H1 (cell line): ENCODE data around the gene NAA50. TPM values are rescaled to one million over a fixed set of nuclear protein-coding genes. Genes with fewer than 3 reads are reported as not detected.

Source experiments
- CTCF ChIA-PET: fragments of 300-600 bp; sonication (Branson Sonifier 250); formaldehyde crosslinking; loops from one replicate; lab custom pipeline; 2021; ENCODE audit not compliant: partially characterized antibody; lab: Charles Lee
- POLR2A ChIA-PET: fragments of 300-600 bp; sonication (Branson Sonifier 250); formaldehyde crosslinking; loops from one replicate; lab custom pipeline; 2021; ENCODE audit warnings: inconsistent platforms; ENCODE audit not compliant: partially characterized antibody; lab: Charles Lee
- DNase-seq, 2 experiments: peaks; one replicate each; pipeline versions ENCODE4 v3.0.0 to v3.0.0-alpha.2; 2010 to 2022; ENCODE audit warnings: low spot score in 2 of 2, low read depth in 1 of 2, mixed read lengths in 1 of 2
- FAIRE-seq: peaks from 2 replicates; lab custom pipeline; 2011; peaks lifted over from hg19 to GRCh38; lab: Jason Lieb, UNC
- H2AFZ ChIP-seq: 2 replicates; pipeline ENCODE4 v1.8.1; 2012; ENCODE audit warnings: low read length, inconsistent platforms
- H2AK5ac ChIP-seq: 2 replicates; pipeline ENCODE4 v1.6.1; 2013; ENCODE audit warnings: low read depth, low read length
- H2BK120ac ChIP-seq: replicated peaks from 2 replicates; pipeline ENCODE3; 2013; ENCODE audit warnings: low read depth, low read length, inconsistent platforms
- H2BK12ac ChIP-seq: 2 replicates; pipeline ENCODE4 v1.6.1; 2013; ENCODE audit warnings: low read depth, low read length
- H2BK15ac ChIP-seq: 2 replicates; pipeline ENCODE4 v1.6.1; 2013; ENCODE audit warnings: low read length
- H2BK20ac ChIP-seq: 2 replicates; pipeline ENCODE4 v1.6.1; 2013; ENCODE audit warnings: low read length
- H2BK5ac ChIP-seq: 2 replicates; pipeline ENCODE4 v1.6.1; 2013; ENCODE audit warnings: low read depth, low read length
- H3K14ac ChIP-seq: 2 replicates; pipeline ENCODE4 v1.6.1; 2013; ENCODE audit warnings: inconsistent platforms; ENCODE audit not compliant: insufficient read length
- H3K18ac ChIP-seq: 2 replicates; pipeline ENCODE4 v1.6.1; 2013; ENCODE audit warnings: low read length; ENCODE audit errors: extremely low read depth
- H3K23ac ChIP-seq: 2 replicates; pipeline ENCODE4 v1.6.1; 2013; ENCODE audit warnings: inconsistent platforms; ENCODE audit not compliant: insufficient read length
- H3K23me2 ChIP-seq: 2 replicates; pipeline ENCODE4 v1.6.1; 2013; ENCODE audit warnings: low read depth, low read length
- H3K27ac ChIP-seq: 2 replicates; pipeline ENCODE4 v1.6.1; 2011; ENCODE audit warnings: low read depth, low read length, inconsistent platforms
- H3K27me3 ChIP-seq, 4 experiments: replicated peaks in 1 of 4; 1 replicate in 1 of 4; 2 replicates in 3 of 4; pipeline versions ENCODE4 v1.6.1 to v1.8.1; 2011 to 2013; ENCODE audit warnings: low read length in 3 of 4, mild to moderate bottlenecking in 3 of 4, inconsistent platforms in 2 of 4, mixed read lengths in 2 of 4, moderate library complexity in 1 of 4; ENCODE audit not compliant: control insufficient read depth in 3 of 4, insufficient read depth in 3 of 4; ENCODE audit errors: extremely low read depth in 1 of 4
- H3K36me3 ChIP-seq, 4 experiments: 2 replicates each; pipeline versions ENCODE4 v1.6.1 to v1.8.1; 2011 to 2013; ENCODE audit warnings: mild to moderate bottlenecking in 4 of 4, low read length in 3 of 4, moderate library complexity in 2 of 4, control low read depth in 1 of 4, inconsistent platforms in 1 of 4; ENCODE audit not compliant: insufficient read depth in 4 of 4, control insufficient read depth in 2 of 4
- H3K4ac ChIP-seq: replicated peaks from 2 replicates; pipeline ENCODE3; 2013; ENCODE audit warnings: low read length, low read depth, mixed read lengths, inconsistent platforms; ENCODE audit not compliant: insufficient read length
- H3K4me1 ChIP-seq, 4 experiments: replicated peaks in 1 of 4; 1 replicate in 1 of 4; 2 replicates in 3 of 4; pipeline versions ENCODE4 v1.6.1 to v1.8.1; 2011 to 2013; ENCODE audit warnings: low read length in 3 of 4, inconsistent platforms in 2 of 4, mixed read lengths in 1 of 4; ENCODE audit not compliant: insufficient read depth in 4 of 4, control insufficient read depth in 3 of 4
- H3K4me2 ChIP-seq, 2 experiments: 2 replicates each; pipeline versions ENCODE4 v1.6.1 to v1.8.1; 2011 to 2013; ENCODE audit warnings: low read depth in 2 of 2, low read length in 2 of 2, control low read depth in 1 of 2, inconsistent platforms in 1 of 2, mild to moderate bottlenecking in 1 of 2; ENCODE audit not compliant: insufficient read depth in 1 of 2
- H3K4me3 ChIP-seq, 4 experiments: fragments of 200-600, 300-600 bp in 1 of 4; sonication (generic), shearing (Covaris generic), sonication (Bioruptor Twin) in 1 of 4; 2 replicates each; pipeline versions ENCODE4 v1.5.1 to v1.8.1; 2011 to 2016; ENCODE audit warnings: low read length in 4 of 4, low read depth in 3 of 4, control low read depth in 2 of 4, inconsistent platforms in 2 of 4, mild to moderate bottlenecking in 2 of 4, mixed read lengths in 1 of 4, moderate library complexity in 1 of 4; ENCODE audit not compliant: insufficient read depth in 2 of 4; ENCODE audit errors: extremely low read depth in 1 of 4
- H3K56ac ChIP-seq: replicated peaks from 2 replicates; pipeline ENCODE3; 2013; ENCODE audit warnings: low read depth, mild to moderate bottlenecking, mixed read lengths, low read length, inconsistent platforms; ENCODE audit not compliant: insufficient read length
- H3K79me1 ChIP-seq: 2 replicates; pipeline ENCODE4 v1.6.1; 2013; ENCODE audit warnings: low read depth, low read length, control low read depth
- H3K79me2 ChIP-seq, 2 experiments: 2 replicates each; pipeline versions ENCODE4 v1.6.1 to v1.8.1; 2012 to 2013; ENCODE audit warnings: low read length in 2 of 2, mild to moderate bottlenecking in 2 of 2, inconsistent platforms in 1 of 2; ENCODE audit not compliant: insufficient read depth in 2 of 2, control insufficient read depth in 1 of 2
- H3K9ac ChIP-seq, 4 experiments: replicated peaks in 1 of 4; 1 replicate in 1 of 4; 2 replicates in 3 of 4; pipeline versions ENCODE4 v1.6.1 to v1.8.1; 2011 to 2013; ENCODE audit warnings: low read depth in 3 of 4, low read length in 3 of 4, control low read depth in 2 of 4, mild to moderate bottlenecking in 2 of 4, moderate library complexity in 2 of 4, inconsistent platforms in 1 of 4; ENCODE audit errors: extremely low read depth in 1 of 4
- H3K9me3 ChIP-seq, 2 experiments: 2 replicates each; pipeline versions ENCODE4 v1.6.1 to v1.8.1; 2012 to 2013; ENCODE audit warnings: mild to moderate bottlenecking in 2 of 2, moderate library complexity in 2 of 2, control low read depth in 1 of 2, inconsistent platforms in 1 of 2, low read depth in 1 of 2, low read length in 1 of 2, mixed read lengths in 1 of 2; ENCODE audit not compliant: insufficient read depth in 2 of 2
- H4K20me1 ChIP-seq, 2 experiments: replicated peaks in 1 of 2; 2 replicates each; pipeline versions ENCODE3 to v1.8.1; 2011 to 2013; ENCODE audit warnings: inconsistent platforms in 2 of 2, low read length in 2 of 2, mild to moderate bottlenecking in 1 of 2; ENCODE audit not compliant: insufficient read depth in 2 of 2, control insufficient read depth in 1 of 2
- H4K5ac ChIP-seq: 2 replicates; pipeline ENCODE4 v1.6.1; 2013; ENCODE audit warnings: low read length, low read depth, mixed read lengths, inconsistent platforms; ENCODE audit not compliant: insufficient read length
- H4K8ac ChIP-seq: 2 replicates; pipeline ENCODE4 v1.8.0; 2013; ENCODE audit warnings: mild to moderate bottlenecking, moderate library complexity, low read length, inconsistent platforms; ENCODE audit not compliant: insufficient read depth; ENCODE audit errors: extremely low read depth
- H4K91ac ChIP-seq: replicated peaks from 2 replicates; pipeline ENCODE3; 2013; ENCODE audit warnings: low read length, mixed read lengths, inconsistent platforms; ENCODE audit not compliant: insufficient read length
- BACH1 ChIP-seq: IDR thresholded peaks from 2 replicates; pipeline ENCODE4 v1.6.1; 2012; ENCODE audit warnings: low read length, improper control_type of control experiment
- CBX8 ChIP-seq: fragments of 300-800, 300-1000 bp; sonication (generic); IDR thresholded peaks from 2 replicates; pipeline ENCODE4 v1.7.1; 2016; ENCODE audit warnings: low read depth, low read length, borderline replicate concordance
- HDAC6 ChIP-seq: IDR thresholded peaks from one replicate; pipeline ENCODE4 v1.7.1; 2012; ENCODE audit warnings: low read depth, mild to moderate bottlenecking, inconsistent platforms, low read length, moderate library complexity
- KDM5A ChIP-seq: fragments of 200-600 bp; IDR thresholded peaks from 2 replicates; pipeline ENCODE4 v1.7.1; 2012; ENCODE audit warnings: mild to moderate bottlenecking, low read length, inconsistent platforms, mixed read lengths
- PHF8 ChIP-seq: fragments of 200-600 bp; sonication (generic); conservative IDR thresholded peaks from 2 replicates; pipeline ENCODE4 v1.7.1; 2012; ENCODE audit warnings: low read depth, mild to moderate bottlenecking, inconsistent platforms, low read length, moderate library complexity
- SIRT6 ChIP-seq: IDR thresholded peaks from one replicate; pipeline ENCODE4 v1.7.1; 2012; ENCODE audit warnings: low read length, inconsistent platforms
- SP1 ChIP-seq: IDR thresholded peaks from 2 replicates; pipeline ENCODE4 v1.6.1; 2011; ENCODE audit warnings: low read depth, low read length
- SP2 ChIP-seq: IDR thresholded peaks from 2 replicates; pipeline ENCODE4 v1.6.1; 2012; ENCODE audit warnings: mild to moderate bottlenecking, low read length, inconsistent platforms
- SP4 ChIP-seq: IDR thresholded peaks from 2 replicates; pipeline ENCODE4 v1.6.1; 2012; ENCODE audit warnings: low read length, inconsistent platforms
- TCF12 ChIP-seq: IDR thresholded peaks from 2 replicates; pipeline ENCODE4 v1.6.1; 2011; ENCODE audit warnings: low read depth, mild to moderate bottlenecking, low read length
- TEAD4 ChIP-seq: IDR thresholded peaks from 2 replicates; pipeline ENCODE4 v1.6.1; 2012; ENCODE audit warnings: low read depth, low read length, inconsistent platforms, mixed read lengths
- WGBS, 2 experiments: shearing (Covaris generic) in 1 of 2; methylation state at CpG; one replicate each; pipeline versions ENCODE4 v1.1.6 to v1.1.7; 2013 to 2015; ENCODE audit warnings: low lambda C conversion rate in 2 of 2, mixed read lengths in 2 of 2, inconsistent platforms in 1 of 2, low coverage in 1 of 2, missing lambda C conversion rate in 1 of 2; ENCODE audit not compliant: insufficient replicate concordance in 2 of 2, insufficient coverage in 1 of 2, insufficient read length in 1 of 2; ENCODE audit errors: extremely low coverage in 1 of 2, missing lambda C conversion rate in 1 of 2; 5-methylcytosine and 5-hydroxymethylcytosine counted together
- polyA plus RNA-seq, 7 experiments: library from polyadenylated mRNA; depleted of rRNA in 3 of 7; stranded (reverse) in 5 of 7; unstranded in 2 of 7; fragments of >200 nt in 5 of 7; fragments of 200-250 nt in 2 of 7; gene quantifications; 1 replicate in 5 of 7; 2 replicates in 1 of 7; 4 replicates in 1 of 7; pipeline versions ENCODE4 v1.2.1 to v1.2.3, GENCODE V29; 2011 to 2013; ENCODE audit warnings: missing spikeins in 2 of 7, mixed read lengths in 2 of 7
- total RNA-seq: library from RNA; stranded (reverse); fragmentation: NEBNext Ultra II Directional; extraction: Animal tissue kit (Norgen Biotek cat#: 25700); gene quantifications from 2 replicates; pipeline ENCODE4 v1.2.1, GENCODE V29; 2021

Gene NAA50
- total and polyA plus RNA-seq, 2 of the 8 experiments (the other 6 are each of a cell fraction or from before 2014, with no cell fraction given): 46.6 to 231 TPM

DNA sequence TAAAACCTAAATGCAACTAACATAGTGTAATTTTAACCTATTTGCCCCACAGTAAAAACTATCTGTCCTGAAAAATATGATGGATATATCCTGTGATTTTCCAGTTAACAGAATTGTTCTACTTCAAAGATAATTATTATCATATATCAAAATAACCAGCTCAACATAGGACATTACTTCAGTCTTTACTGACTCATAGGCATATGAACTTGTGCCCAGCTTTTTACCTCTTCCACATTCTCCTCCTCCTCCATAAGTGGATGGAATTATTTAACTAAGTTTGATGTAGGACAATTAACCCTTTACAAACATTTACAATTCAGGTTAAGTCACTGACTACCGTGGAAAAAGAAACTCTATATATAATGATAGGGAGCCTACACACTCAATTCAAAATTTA, 26.8 kb downstream of the NAA50 start:
- no peak overlapping the region for H3K4me2 ChIP-seq
- POLR2A ChIA-PET: no interaction called here
- H2AFZ ChIP-seq: no peak overlapping the region

More for the DNA sequence above, 26.8 kb downstream of the NAA50 start:
- Histone ChIP-seq H3K36me3 (peaks cover 0 to 63% (median 25%) of the 10 kb centered on the region in 4 experiments; a peak in 6 of 8 replicates), H2AK5ac (no peak overlapping the region), H3K23me2 (no peaks in the 10 kb centered on the region), H3K56ac (no peak overlapping the region), H3K4me3 (no peak overlapping the region), H4K5ac (no peak overlapping the region), H2BK20ac (no peak overlapping the region), H4K91ac (no peak overlapping the region), H3K4ac (no peak overlapping the region), H2BK5ac (no peak overlapping the region), H3K23ac (no peak overlapping the region), H4K20me1 (peaks cover 0 to under 1% of the 10 kb centered on the region in 2 experiments), H3K27ac (no peak overlapping the region), H3K9me3 (no peaks in the 10 kb centered on the region), H3K79me2 (peaks cover 0 to 11% of the 10 kb centered on the region in 2 experiments; a peak in 2 of 4 replicates), H3K18ac (no peak overlapping the region), H3K27me3 (no peaks in the 10 kb centered on the region), H3K79me1 (no peaks in the 10 kb centered on the region), H3K14ac (no peak overlapping the region), H3K4me1 (no peaks in the 10 kb centered on the region), H2BK120ac (no peak overlapping the region), H2BK12ac (no peak overlapping the region), H2BK15ac (no peak overlapping the region), H3K9ac (no peak overlapping the region), H4K8ac (no peak overlapping the region)
- no peak for FAIRE-seq
- TF ChIP-seq CBX8 (no peak), TEAD4 (no peak), BACH1 (no peak), SIRT6 (no peak), SP2 (no peak), TCF12 (no peak), SP4 (no peak), KDM5A (no peak), SP1 (no peak), HDAC6 (no peak), PHF8 (no peak)
- DNase-seq: no peak
- WGBS, 2 experiments: 93% methylated on average over 1 of the region's 1 CpG; no CpG with 5 or more reads in 1 of the 2 experiments
- CTCF ChIA-PET: no interaction called here
